Nucleus accumbens (tissue), 56 donors: Measurements from ENCODE around the gene SLC22A12.
"Not testable (repeated sequence)": the region's sequence is repeated elsewhere in the genome, so short reads cannot be mapped to it uniquely, and the experiment has no call there.

Source experiments
- DNase-seq, 56 donors: peaks; one replicate each; lab custom pipeline; 2025; lab: John Stamatoyannopoulos, UW

The SLC22A12 gene

DNA sequence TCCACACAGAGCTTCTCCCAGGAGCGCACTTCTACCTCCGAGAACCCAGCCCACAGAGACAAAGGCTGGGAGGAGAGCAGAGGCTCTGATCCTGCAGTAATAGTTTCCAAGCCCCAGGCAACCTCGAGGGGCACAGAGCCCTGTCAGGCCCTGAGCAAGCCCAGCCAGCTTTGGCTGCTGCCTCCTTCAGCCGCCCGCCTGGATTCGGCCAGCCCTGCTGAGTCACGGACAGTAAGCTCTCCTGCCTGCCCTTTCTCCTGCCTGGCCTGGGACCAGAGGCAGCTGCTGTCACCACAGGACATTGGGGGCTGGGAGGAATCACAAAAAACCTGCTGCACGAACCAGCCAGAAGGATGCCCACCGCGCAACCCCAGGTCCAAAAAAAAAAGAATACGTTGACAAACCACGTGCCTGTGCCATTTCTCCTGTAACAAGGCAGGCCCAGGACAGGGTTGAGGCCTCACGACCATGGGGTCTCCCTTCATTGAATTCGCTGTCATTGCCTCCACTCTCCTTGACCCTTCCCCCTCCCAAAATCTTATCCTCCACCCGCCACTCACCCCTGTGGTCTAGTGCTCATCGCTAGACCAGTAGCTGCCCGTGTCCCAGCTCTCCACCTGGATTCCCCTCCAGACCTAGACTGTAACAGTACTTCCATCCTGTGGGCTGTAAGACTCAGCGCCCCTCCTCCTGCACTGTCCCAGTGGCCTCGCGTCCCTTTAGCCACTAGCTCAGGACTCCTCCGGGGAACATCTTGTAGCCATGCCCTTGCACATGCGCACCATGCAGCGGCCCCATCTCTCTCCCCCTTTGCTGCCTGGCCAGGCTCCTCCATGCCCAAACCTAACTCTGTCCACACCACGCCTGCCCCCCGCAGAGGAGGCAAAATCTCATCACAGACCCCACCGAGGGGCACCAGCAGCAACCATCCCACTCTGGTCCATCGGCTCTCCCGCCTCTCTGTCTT, 7.4 kb upstream of the SLC22A12 start:
- DNase-seq = no peak

- no peak for DNase-seq
Measured at GRCh38 chr11:64585150-64585549, 5.9 kb upstream of the SLC22A12 start.

DNA sequence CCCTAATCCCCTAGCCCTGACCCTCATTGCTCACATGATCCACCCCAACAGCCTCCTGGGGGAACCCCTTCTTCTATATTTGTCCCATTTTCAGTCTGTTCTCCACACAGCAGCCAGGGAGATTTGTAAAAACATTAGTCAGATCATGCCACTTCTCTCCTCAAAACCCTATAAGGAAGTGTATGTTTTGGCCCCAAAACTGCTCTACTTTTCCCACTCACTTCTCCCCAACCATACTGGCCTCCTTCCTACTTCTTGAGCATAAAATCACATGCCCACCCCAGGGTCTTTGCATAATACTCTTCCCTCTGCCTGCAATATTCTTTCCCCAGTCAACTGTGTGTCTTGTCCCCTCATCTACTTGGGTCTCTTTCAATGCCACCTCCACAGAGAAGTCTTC, 4.7 kb upstream of the SLC22A12 start:
- DNase-seq = no peak

GRCh38 chr11:64588701-64589100, 2.3 kb upstream of the SLC22A12 start:
- DNase-seq = no peak

DNA sequence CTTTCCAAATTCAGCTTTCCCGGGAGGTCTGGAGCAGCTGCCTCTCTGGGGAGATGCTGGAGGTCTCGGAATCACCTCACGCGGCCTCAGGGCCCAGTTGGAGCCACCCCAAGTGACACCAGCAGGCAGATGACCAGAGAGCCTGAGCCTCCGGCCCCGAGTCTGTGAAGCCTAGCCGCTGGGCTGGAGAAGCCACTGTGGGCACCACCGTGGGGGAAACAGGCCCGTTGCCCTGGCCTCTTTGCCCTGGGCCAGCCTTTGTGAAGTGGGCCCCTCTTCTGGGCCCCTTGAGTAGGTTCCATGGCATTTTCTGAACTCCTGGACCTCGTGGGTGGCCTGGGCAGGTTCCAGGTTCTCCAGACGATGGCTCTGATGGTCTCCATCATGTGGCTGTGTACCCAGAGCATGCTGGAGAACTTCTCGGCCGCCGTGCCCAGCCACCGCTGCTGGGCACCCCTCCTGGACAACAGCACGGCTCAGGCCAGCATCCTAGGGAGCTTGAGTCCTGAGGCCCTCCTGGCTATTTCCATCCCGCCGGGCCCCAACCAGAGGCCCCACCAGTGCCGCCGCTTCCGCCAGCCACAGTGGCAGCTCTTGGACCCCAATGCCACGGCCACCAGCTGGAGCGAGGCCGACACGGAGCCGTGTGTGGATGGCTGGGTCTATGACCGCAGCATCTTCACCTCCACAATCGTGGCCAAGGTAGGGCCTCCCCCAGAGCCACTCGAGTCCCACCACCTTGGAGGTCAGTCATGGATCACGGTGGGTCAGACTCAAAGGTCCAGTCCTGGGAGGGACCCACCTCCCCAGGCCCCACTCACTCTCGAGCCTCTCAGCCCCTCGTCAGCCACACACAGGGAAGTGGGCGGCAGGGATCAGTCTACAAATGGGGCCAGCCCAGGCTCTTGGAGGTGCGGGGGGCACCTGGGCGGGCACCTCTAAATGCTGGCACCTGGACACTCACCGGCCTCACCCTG, 525 bp downstream of the SLC22A12 start:
- no peak for DNase-seq

- DNase-seq = no peak
Measured at GRCh38 chr11:64592234-64592615, 1.2 kb downstream of the SLC22A12 start.

GRCh38 chr11:64592656-64593055, 1.6 kb downstream of the SLC22A12 start:
- DNase-seq = no peak

DNA sequence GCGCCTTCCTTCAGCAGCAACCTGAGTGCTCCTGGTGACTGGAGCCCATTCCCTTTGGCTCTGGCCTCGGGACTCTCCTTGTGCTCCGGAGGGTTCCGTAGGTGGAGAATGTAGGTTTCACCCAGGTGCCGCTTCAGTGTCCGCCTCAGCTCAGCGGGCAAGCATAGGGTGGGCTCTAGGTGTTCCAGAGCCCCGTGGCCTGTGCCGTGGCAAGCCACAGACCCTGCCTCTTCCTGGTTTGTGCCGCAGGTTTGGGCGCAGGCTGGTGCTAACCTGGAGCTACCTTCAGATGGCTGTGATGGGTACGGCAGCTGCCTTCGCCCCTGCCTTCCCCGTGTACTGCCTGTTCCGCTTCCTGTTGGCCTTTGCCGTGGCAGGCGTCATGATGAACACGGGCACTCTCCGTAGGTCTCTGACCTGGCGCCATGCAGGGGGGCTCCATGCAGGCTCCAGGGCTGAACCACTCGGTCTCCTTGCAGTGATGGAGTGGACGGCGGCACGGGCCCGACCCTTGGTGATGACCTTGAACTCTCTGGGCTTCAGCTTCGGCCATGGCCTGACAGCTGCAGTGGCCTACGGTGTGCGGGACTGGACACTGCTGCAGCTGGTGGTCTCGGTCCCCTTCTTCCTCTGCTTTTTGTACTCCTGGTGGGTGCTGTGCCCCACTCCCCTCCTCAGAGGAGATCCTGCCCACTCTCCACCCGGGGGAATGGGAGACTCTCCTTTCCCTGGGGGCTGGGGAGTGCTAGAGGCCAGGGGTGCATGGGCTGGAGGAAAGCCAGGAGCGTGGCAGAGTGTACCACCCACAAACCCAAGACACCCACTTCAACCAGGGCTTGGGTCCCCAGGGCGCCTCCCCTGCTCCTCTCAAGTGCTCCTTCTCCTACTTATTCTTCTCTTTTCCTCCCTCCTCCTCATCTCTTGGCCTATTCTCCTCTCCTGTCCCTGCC, 2.4 kb downstream of the SLC22A12 start:
- DNase-seq = no peak

GRCh38 chr11:64594159-64594939, 3.3 kb downstream of the SLC22A12 start:
- no peak for DNase-seq

- not testable (repeated sequence) for DNase-seq
Measured at GRCh38 chr11:64595922-64596321, 4.9 kb downstream of the SLC22A12 start.

DNA sequence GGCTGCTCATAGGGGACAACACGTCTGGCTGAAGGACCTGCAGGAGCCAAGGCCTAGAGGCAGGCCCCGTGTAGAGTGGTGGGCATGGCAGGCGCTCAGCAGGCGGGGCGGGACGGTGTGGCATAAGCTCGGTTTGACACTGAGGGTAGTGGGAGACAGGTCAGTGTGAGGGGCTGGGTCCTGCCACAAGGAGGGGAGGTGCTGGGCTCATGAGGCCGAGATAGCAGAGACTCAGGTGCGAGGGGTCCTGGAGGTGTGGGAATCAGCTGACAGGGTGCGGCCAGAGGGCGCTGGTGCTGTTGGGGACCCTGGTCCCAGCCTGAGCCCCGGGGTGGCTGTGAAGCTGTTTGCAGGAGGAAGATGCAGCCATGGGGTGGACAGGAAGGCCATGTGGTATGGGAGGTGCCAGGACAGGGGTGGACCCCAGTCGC, 6.7 kb downstream of the SLC22A12 start:
- DNase-seq = no peak

DNA sequence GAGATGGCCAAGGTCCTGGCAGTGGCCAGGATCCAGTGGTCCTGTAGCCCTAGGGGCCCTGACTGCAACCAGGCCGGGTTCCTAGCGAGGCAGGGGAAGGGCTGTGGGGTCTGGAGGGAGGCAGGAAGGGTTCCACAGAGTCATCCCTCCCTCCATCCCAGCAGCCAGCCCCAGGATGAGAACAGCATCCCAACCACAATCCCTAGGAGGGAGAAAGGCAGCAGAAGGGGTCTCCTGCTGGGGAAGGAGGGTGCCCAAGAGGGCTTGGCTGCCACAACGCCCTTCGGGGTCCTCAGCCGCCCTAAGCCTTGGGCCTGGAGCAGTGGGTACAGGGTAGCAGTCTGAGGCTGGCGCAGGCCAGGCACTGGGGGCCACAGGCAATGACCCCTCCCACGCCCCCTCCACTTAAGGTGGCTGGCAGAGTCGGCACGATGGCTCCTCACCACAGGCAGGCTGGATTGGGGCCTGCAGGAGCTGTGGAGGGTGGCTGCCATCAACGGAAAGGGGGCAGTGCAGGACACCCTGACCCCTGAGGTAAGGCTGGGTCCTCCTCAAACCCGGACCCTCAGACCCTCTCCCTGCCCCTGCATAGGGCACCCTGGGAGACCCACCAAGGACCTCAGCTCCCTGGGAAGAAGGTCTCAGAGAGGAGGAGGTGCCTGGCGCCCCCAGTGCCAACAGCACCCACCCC, 7.2 kb downstream of the SLC22A12 start:
- DNase-seq = no peak

- no peak for DNase-seq
Measured at GRCh38 chr11:64598797-64599697, 8.0 kb downstream of the SLC22A12 start.

DNA sequence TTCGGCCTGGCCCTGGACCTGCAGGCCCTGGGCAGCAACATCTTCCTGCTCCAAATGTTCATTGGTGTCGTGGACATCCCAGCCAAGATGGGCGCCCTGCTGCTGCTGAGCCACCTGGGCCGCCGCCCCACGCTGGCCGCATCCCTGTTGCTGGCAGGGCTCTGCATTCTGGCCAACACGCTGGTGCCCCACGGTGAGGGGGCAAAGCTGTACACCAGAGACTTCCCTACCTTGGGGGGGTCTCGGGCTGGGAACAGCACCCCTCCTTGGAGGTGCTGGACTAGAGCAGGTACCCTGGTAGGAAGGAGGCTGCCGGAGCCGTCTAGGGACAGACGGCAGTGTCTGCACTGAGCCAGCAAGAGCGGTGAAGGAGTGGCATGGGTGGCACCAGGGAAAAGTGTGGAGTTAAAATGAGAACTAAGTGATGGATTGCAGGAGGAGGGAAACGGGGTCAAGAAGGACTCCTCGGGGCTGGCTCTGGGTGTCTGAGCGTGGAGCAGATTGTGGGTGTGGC, 8.7 kb downstream of the SLC22A12 start:
- DNase-seq = no peak

DNA sequence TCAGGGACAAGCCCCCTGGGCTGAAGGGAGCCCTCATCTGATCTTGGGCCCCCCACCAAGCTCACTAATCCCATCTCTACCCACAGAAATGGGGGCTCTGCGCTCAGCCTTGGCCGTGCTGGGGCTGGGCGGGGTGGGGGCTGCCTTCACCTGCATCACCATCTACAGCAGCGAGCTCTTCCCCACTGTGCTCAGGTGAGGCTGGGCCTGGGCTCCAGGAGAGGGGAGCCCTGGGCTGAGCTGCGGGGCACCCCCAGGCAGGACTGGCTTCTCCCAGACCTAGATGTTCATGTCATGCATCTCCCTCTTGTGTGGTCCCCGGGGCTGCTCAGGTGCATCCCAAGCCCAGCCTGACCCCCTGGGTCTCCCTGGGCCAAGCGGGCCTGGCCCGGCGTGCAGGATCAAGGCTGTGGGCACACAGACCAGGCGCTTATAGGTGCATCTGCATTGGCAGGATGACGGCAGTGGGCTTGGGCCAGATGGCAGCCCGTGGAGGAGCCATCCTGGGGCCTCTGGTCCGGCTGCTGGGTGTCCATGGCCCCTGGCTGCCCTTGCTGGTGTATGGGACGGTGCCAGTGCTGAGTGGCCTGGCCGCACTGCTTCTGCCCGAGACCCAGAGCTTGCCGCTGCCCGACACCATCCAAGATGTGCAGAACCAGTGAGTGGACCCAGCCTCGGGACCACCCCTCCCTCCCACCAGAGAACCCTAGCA, 9.4 kb downstream of the SLC22A12 start:
- DNase-seq = no peak

GRCh38 chr11:64601605-64602465, 10.8 kb downstream of the SLC22A12 start:
- no peak for DNase-seq
